ENCODE data around the gene SLC14A1. TPM values are rescaled to one million over a fixed set of nuclear protein-coding genes. Genes with fewer than 3 reads are reported as not detected.

SLC14A1 gene
- total RNA-seq, 1 experiment from 2014 or later, result 2.3 TPM

GRCh38 chr18:45749918-45750689 lies 26.1 kb downstream of the SLC14A1 start:
- no peaks in the 10 kb centered on the region for H3K79me2 ChIP-seq (ENCODE audit: low read length)
- H3F3A ChIP-seq (ENCODE audit: low read length, unreplicated experiment), result no peaks in the 10 kb centered on the region
- no TSS peak for BruUV-seq (replicated peaks)
- H3K27me3 ChIP-seq (ENCODE audit: low read length), result no peaks in the 10 kb centered on the region
- POLR2A ChIA-PET (ENCODE audit: unreplicated experiment), result no interaction called here
- CTCF ChIA-PET, result no interaction called here
- H4K20me1 ChIP-seq (ENCODE audit: low read length), result no peaks in the 10 kb centered on the region
- intact Hi-C loops (cut with micrococcal nuclease), result loop anchor here (2.0 kb wide), 1 partner anchor 53 kb away; no protein-coding TSS in a partner anchor
- ATAC-seq (peak; percentile 70), DNase-seq (peak; percentile 27)
- H3K9me3 ChIP-seq (ENCODE audit: low read length), result no peaks in the 10 kb centered on the region
- no peak overlapping the region for H3K9ac ChIP-seq (ENCODE audit: low read length)
- no peak overlapping the region for H3K4me3 ChIP-seq (ENCODE audit: low read length)
- TF ChIP-seq CTCF (conservative IDR thresholded peaks at IDR 0.05; ENCODE audit: low read depth, low read length) (no peak), EZH2phosphoT487 (IDR thresholded peaks at IDR 0.05; ENCODE audit: borderline replicate concordance, low read length) (no peak), EZH2 (IDR thresholded peaks at IDR 0.05; ENCODE audit: low read length, unreplicated experiment) (no peak)
- H3K27ac ChIP-seq (ENCODE audit: low read length), result peak overlapping the region; percentile 61
- H3K4me2 ChIP-seq (ENCODE audit: low read length), result peak overlapping the region; percentile 37; the same call in 1 of the 2 replicates
- peaks cover 12% of the 10 kb centered on the region for H3K4me1 ChIP-seq (ENCODE audit: insufficient read depth, low read length)
- 0 out of 2 replicates have a peak overlapping the region, but pooled peaks have one; percentile 22 for H2AFZ ChIP-seq (ENCODE audit: low read length)
- no peaks in the 10 kb centered on the region for H3K36me3 ChIP-seq (ENCODE audit: low read depth, low read length)
- no peaks in the 10 kb centered on the region for H3K9me2 ChIP-seq (replicated peaks; ENCODE audit: low read length)

- DNase-seq (no peak), ATAC-seq (no peak)
- H3K9me3 ChIP-seq (ENCODE audit: low read length), result no peaks in the 10 kb centered on the region
- peaks cover 16% of the 10 kb centered on the region for H3K4me1 ChIP-seq (ENCODE audit: insufficient read depth, low read length)
- BruUV-seq (replicated peaks), result no TSS peak
- no peak overlapping the region for H3K27ac ChIP-seq (ENCODE audit: low read length)
- H3F3A ChIP-seq (ENCODE audit: low read length, unreplicated experiment), result no peaks in the 10 kb centered on the region
- intact Hi-C loops (cut with micrococcal nuclease), result loop anchor here (2.0 kb wide), 1 partner anchor 51 kb away; no protein-coding TSS in a partner anchor
- POLR2A ChIA-PET (ENCODE audit: unreplicated experiment), result no interaction called here
- no peak overlapping the region for H3K4me2 ChIP-seq (ENCODE audit: low read length)
- TF ChIP-seq CTCF (conservative IDR thresholded peaks at IDR 0.05; ENCODE audit: low read depth, low read length) (no peak), EZH2phosphoT487 (IDR thresholded peaks at IDR 0.05; ENCODE audit: borderline replicate concordance, low read length) (no peak), EZH2 (IDR thresholded peaks at IDR 0.05; ENCODE audit: low read length, unreplicated experiment) (no peak)
- no peak overlapping the region for H2AFZ ChIP-seq (ENCODE audit: low read length)
- H3K79me2 ChIP-seq (ENCODE audit: low read length), result no peaks in the 10 kb centered on the region
- no peaks in the 10 kb centered on the region for H3K9me2 ChIP-seq (replicated peaks; ENCODE audit: low read length)
- H3K36me3 ChIP-seq (ENCODE audit: low read depth, low read length), result no peaks in the 10 kb centered on the region
- H3K9ac ChIP-seq (ENCODE audit: low read length), result no peak overlapping the region
- H4K20me1 ChIP-seq (ENCODE audit: low read length), result no peaks in the 10 kb centered on the region
- CTCF ChIA-PET, result no interaction called here
- H3K27me3 ChIP-seq (ENCODE audit: low read length), result no peaks in the 10 kb centered on the region
- no peak overlapping the region for H3K4me3 ChIP-seq (ENCODE audit: low read length)
These were observed 27.8 kb downstream of the SLC14A1 start for GRCh38 chr18:45751766-45752165.

- Histone ChIP-seq H3K27ac (ENCODE audit: low read length) (no peak overlapping the region), H4K20me1 (ENCODE audit: low read length) (no peaks in the 10 kb centered on the region), H3K4me2 (ENCODE audit: low read length) (no peak overlapping the region), H2AFZ (ENCODE audit: low read length) (no peak overlapping the region), H3K4me3 (ENCODE audit: low read length) (no peak overlapping the region), H3K9me2 (replicated peaks; ENCODE audit: low read length) (no peaks in the 10 kb centered on the region), H3F3A (ENCODE audit: low read length, unreplicated experiment) (no peaks in the 10 kb centered on the region), H3K9ac (ENCODE audit: low read length) (no peak overlapping the region), H3K27me3 (ENCODE audit: low read length) (no peaks in the 10 kb centered on the region), H3K4me1 (ENCODE audit: insufficient read depth, low read length) (peaks cover 16% of the 10 kb centered on the region), H3K79me2 (ENCODE audit: low read length) (no peaks in the 10 kb centered on the region), H3K36me3 (ENCODE audit: low read depth, low read length) (no peaks in the 10 kb centered on the region), H3K9me3 (ENCODE audit: low read length) (no peaks in the 10 kb centered on the region)
- intact Hi-C loops (cut with micrococcal nuclease), result no loop called here
- ChIA-PET CTCF (no interaction called here), POLR2A (ENCODE audit: unreplicated experiment) (no interaction called here)
- ATAC-seq (no peak), DNase-seq (no peak)
- BruUV-seq (replicated peaks), result no TSS peak
- TF ChIP-seq EZH2phosphoT487 (IDR thresholded peaks at IDR 0.05; ENCODE audit: borderline replicate concordance, low read length) (no peak), EZH2 (IDR thresholded peaks at IDR 0.05; ENCODE audit: low read length, unreplicated experiment) (no peak), CTCF (conservative IDR thresholded peaks at IDR 0.05; ENCODE audit: low read depth, low read length) (no peak)
These were observed 28.7 kb downstream of the SLC14A1 start for GRCh38 chr18:45752681-45753080.

All from PC-3 (cell line).